H9 (cell line): ENCODE results near the gene CELSR2. TPM values are rescaled to one million over a fixed set of nuclear protein-coding genes. Genes with fewer than 3 reads are reported as not detected.

Experiments
- DNase-seq: peaks from one replicate; pipeline ENCODE4 v3.0.0-alpha.2; 2017
- H2AFZ ChIP-seq: one replicate; pipeline ENCODE4 v1.6.1; 2013; ENCODE audit warnings: mild to moderate bottlenecking, low read length, control low read depth, moderate library complexity
- H2AK5ac ChIP-seq: 2 replicates; pipeline ENCODE4 v1.6.1; 2013; ENCODE audit warnings: low read length, control low read depth, mixed read lengths; ENCODE audit not compliant: insufficient read length
- H2BK120ac ChIP-seq: one replicate; pipeline ENCODE4 v1.6.1; 2013; ENCODE audit warnings: low read depth, mild to moderate bottlenecking, low read length, control low read depth, inconsistent platforms; ENCODE audit not compliant: poor library complexity, severe bottlenecking
- H2BK12ac ChIP-seq: 2 replicates; pipeline ENCODE4 v1.6.1; 2013; ENCODE audit warnings: low read length, control low read depth, mixed read lengths, low read depth; ENCODE audit not compliant: insufficient read length
- H2BK15ac ChIP-seq: 2 replicates; pipeline ENCODE4 v1.6.1; 2013; ENCODE audit warnings: low read depth, low read length, control low read depth
- H2BK20ac ChIP-seq: one replicate; pipeline ENCODE4 v1.6.1; 2013; ENCODE audit warnings: low read depth, mild to moderate bottlenecking, low read length, control low read depth, inconsistent platforms; ENCODE audit not compliant: poor library complexity, severe bottlenecking
- H2BK5ac ChIP-seq: 2 replicates; pipeline ENCODE4 v1.6.1; 2013; ENCODE audit warnings: low read length, control low read depth, mixed read lengths; ENCODE audit not compliant: insufficient read length
- H3K14ac ChIP-seq: 2 replicates; pipeline ENCODE4 v1.6.1; 2013; ENCODE audit warnings: low read length, control low read depth; ENCODE audit not compliant: insufficient read depth
- H3K18ac ChIP-seq: 2 replicates; pipeline ENCODE4 v1.6.1; 2013; ENCODE audit warnings: low read depth, mild to moderate bottlenecking, mixed read lengths, low read length, control low read depth; ENCODE audit not compliant: insufficient read length
- H3K23ac ChIP-seq: 2 replicates; pipeline ENCODE4 v1.6.1; 2013; ENCODE audit warnings: low read length, control low read depth, mixed read lengths, low read depth; ENCODE audit not compliant: insufficient read length
- H3K23me2 ChIP-seq: 2 replicates; pipeline ENCODE4 v1.6.1; 2013; ENCODE audit warnings: low read depth, mild to moderate bottlenecking, mixed read lengths, low read length, control low read depth; ENCODE audit not compliant: insufficient read length, poor library complexity, severe bottlenecking
- H3K27ac ChIP-seq: 2 replicates; pipeline ENCODE4 v1.5.1; 2013; ENCODE audit warnings: low read length, control low read depth, mixed read lengths, low read depth; ENCODE audit not compliant: insufficient read length
- H3K27me3 ChIP-seq: 2 replicates; pipeline ENCODE4 v1.6.1; 2013; ENCODE audit warnings: low read length, control low read depth, inconsistent platforms; ENCODE audit not compliant: insufficient read depth
- H3K4ac ChIP-seq: 2 replicates; pipeline ENCODE4 v1.6.1; 2013; ENCODE audit warnings: low read depth, mild to moderate bottlenecking, control low read depth, inconsistent platforms, low read length, moderate library complexity
- H3K4me1 ChIP-seq: 2 replicates; pipeline ENCODE4 v1.6.1; 2013; ENCODE audit warnings: low read length, control low read depth, inconsistent platforms; ENCODE audit not compliant: insufficient read depth
- H3K4me2 ChIP-seq: 2 replicates; pipeline ENCODE4 v1.6.1; 2013; ENCODE audit warnings: low read length, control low read depth, mixed read lengths; ENCODE audit not compliant: insufficient read length, insufficient read depth
- H3K56ac ChIP-seq: 2 replicates; pipeline ENCODE4 v1.6.1; 2013; ENCODE audit warnings: low read depth, mild to moderate bottlenecking, mixed read lengths, low read length, control low read depth; ENCODE audit not compliant: insufficient read length
- H3K79me1 ChIP-seq: 2 replicates; pipeline ENCODE4 v1.6.1; 2013; ENCODE audit warnings: low read depth, mild to moderate bottlenecking, moderate library complexity, low read length, control low read depth, inconsistent platforms; ENCODE audit not compliant: insufficient read depth, poor library complexity, severe bottlenecking
- H3K79me2 ChIP-seq: 2 replicates; pipeline ENCODE4 v1.6.1; 2013; ENCODE audit warnings: low read length, control low read depth, inconsistent platforms; ENCODE audit not compliant: insufficient read depth
- H3K9ac ChIP-seq: 2 replicates; pipeline ENCODE4 v1.6.1; 2013; ENCODE audit warnings: low read length, control low read depth, mixed read lengths; ENCODE audit not compliant: insufficient read length; ENCODE audit errors: extremely low read depth
- H3K9me3 ChIP-seq: one replicate; pipeline ENCODE4 v1.6.1; 2013; ENCODE audit warnings: low read depth, low read length, inconsistent platforms; ENCODE audit not compliant: control insufficient read depth
- H3T11ph ChIP-seq: one replicate; pipeline ENCODE4 v1.6.1; 2013; ENCODE audit warnings: mild to moderate bottlenecking, low read length, control low read depth, inconsistent platforms
- H4K20me1 ChIP-seq: one replicate; pipeline ENCODE4 v1.6.1; 2013; ENCODE audit not compliant: control insufficient read depth, insufficient read length, insufficient read depth
- H4K5ac ChIP-seq: 2 replicates; pipeline ENCODE4 v1.6.1; 2013; ENCODE audit warnings: low read depth, mild to moderate bottlenecking, mixed read lengths, low read length, control low read depth; ENCODE audit not compliant: insufficient read length
- H4K8ac ChIP-seq: replicated peaks from 2 replicates; pipeline ENCODE4 v1.6.1; 2013; ENCODE audit warnings: low read length, control low read depth, mixed read lengths, low read depth; ENCODE audit not compliant: insufficient read length
- H4K91ac ChIP-seq: 2 replicates; pipeline ENCODE4 v1.6.1; 2013; ENCODE audit warnings: low read depth, mild to moderate bottlenecking, moderate library complexity, mixed read lengths, low read length, control low read depth; ENCODE audit not compliant: insufficient read length
- H3K27ac Mint-ChIP-seq, 3 experiments: 2 replicates in 2 of 3; 3 replicates in 1 of 3; pipeline ENCODE4 v1.8.0; 2020 to 2021; ENCODE audit warnings: mixed read lengths in 3 of 3, mild to moderate bottlenecking in 1 of 3, moderate library complexity in 1 of 3
- H3K27me3 Mint-ChIP-seq: 2 replicates; pipeline ENCODE4 v1.8.0; 2021; ENCODE audit warnings: low read depth, mild to moderate bottlenecking, moderate library complexity, mixed read lengths
- H3K36me3 Mint-ChIP-seq, 3 experiments: 2 replicates in 2 of 3; 3 replicates in 1 of 3; pipeline ENCODE4 v1.8.0; 2020 to 2021; ENCODE audit warnings: low read depth in 3 of 3, mixed read lengths in 3 of 3; ENCODE audit not compliant: insufficient read depth in 1 of 3
- H3K4me1 Mint-ChIP-seq, 2 experiments: 2 replicates each; pipeline ENCODE4 v1.8.0; 2020; ENCODE audit warnings: mixed read lengths in 2 of 2
- H3K4me3 Mint-ChIP-seq, 2 experiments: 2 replicates in 1 of 2; 3 replicates in 1 of 2; pipeline ENCODE4 v1.8.0; 2020 to 2021; ENCODE audit warnings: mild to moderate bottlenecking in 2 of 2, mixed read lengths in 2 of 2, moderate library complexity in 1 of 2
- H3K9me3 Mint-ChIP-seq, 2 experiments: 2 replicates in 1 of 2; 3 replicates in 1 of 2; pipeline ENCODE4 v1.8.0; 2020; ENCODE audit warnings: mild to moderate bottlenecking in 2 of 2, mixed read lengths in 2 of 2, moderate library complexity in 1 of 2
- WGBS: extraction: QIAGEN DNeasy Blood & Tissue Kit; methylation state at CpG from one replicate; pipeline ENCODE4 v1.1.7; 2013; ENCODE audit warnings: missing lambda C conversion rate, low lambda C conversion rate, mixed read lengths; ENCODE audit not compliant: insufficient read length; ENCODE audit errors: extremely low coverage; 5-methylcytosine and 5-hydroxymethylcytosine counted together
- total RNA-seq: library from RNA; stranded (reverse); gene quantifications from 2 replicates; pipeline ENCODE4 v1.2.1, GENCODE V29; 2021
- TF ChIP-seq, protein P1 (sequence below): fragments of 200-600 bp; sonication (generic); conservative IDR thresholded peaks from 3 replicates; pipeline ENCODE4 v1.8.0; 2021; ENCODE audit warnings: antibody characterized with exemption, mild to moderate bottlenecking

Gene CELSR2
- total RNA-seq, 1 experiment from 2014 or later: 29.2 TPM

DNA sequence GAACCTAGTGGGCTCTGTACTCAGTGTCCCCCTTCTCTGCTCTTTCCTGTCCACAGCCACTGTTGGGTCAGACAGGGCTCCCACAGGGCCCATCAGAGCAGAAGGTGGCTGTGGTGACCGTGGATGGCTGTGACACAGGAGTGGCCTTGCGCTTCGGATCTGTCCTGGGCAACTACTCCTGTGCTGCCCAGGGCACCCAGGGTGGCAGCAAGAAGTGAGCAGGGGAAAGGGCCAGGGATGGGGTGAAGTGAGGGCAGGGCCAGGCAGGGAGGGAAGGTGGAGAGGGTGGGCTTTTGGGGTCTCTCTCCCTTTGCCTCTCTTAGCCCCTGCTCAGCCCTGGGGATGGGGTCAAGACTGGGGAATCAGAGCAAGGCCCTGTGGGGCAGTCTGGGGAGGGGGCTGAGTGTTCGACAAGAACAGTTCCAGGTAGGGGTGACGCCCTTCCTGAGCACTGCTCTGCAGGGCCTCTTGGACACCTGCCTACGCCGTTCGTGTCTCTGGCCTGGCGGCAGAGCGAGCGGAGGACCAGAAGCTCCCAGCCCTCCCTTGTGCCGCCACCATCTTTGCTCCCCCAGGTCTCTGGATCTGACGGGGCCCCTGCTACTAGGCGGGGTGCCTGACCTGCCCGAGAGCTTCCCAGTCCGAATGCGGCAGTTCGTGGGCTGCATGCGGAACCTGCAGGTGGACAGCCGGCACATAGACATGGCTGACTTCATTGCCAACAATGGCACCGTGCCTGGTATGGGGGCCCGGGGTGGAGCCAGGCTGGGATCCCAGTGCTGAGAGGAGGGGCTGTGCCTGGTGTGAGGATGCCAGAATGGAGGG, 13.1 kb downstream of the CELSR2 start:
- Histone ChIP-seq H3K14ac (no peak overlapping the region), H3K4me2 (no peak overlapping the region), H3K27me3 (no peaks in the 10 kb centered on the region), H3K4ac (no peak overlapping the region), H3K79me2 (no peaks in the 10 kb centered on the region), H2AFZ (no peak overlapping the region), H3K4me1 (no peaks in the 10 kb centered on the region; the same call in 1 of the 2 replicates), H2BK5ac (no peak overlapping the region), H2BK12ac (no peak overlapping the region), H4K91ac (no peak overlapping the region), H3K9ac (no peak overlapping the region), H3K18ac (no peak overlapping the region), H2BK120ac (no peak overlapping the region), H3K9me3 (no peaks in the 10 kb centered on the region), H4K8ac (no peak overlapping the region), H3K23me2 (no peaks in the 10 kb centered on the region), H3K79me1 (no peaks in the 10 kb centered on the region), H3T11ph (no peak overlapping the region), H4K5ac (no peak overlapping the region), H2BK20ac (no peak overlapping the region), H2BK15ac (no peak overlapping the region), H3K23ac (no peak overlapping the region), H3K27ac (no peak overlapping the region), H2AK5ac (no peak overlapping the region), H3K56ac (no peak overlapping the region), H4K20me1 (no peaks in the 10 kb centered on the region)
- Mint-ChIP-seq H3K36me3 (peaks cover 6 to 38% (median 25%) of the 10 kb centered on the region in 3 experiments; a peak in 6 of 7 replicates), H3K9me3 (no peaks in the 10 kb centered on the region), H3K27ac (peak overlapping the region in 1 of 3 experiments; percentile 83; a peak in 1 of 7 replicates), H3K27me3 (no peaks in the 10 kb centered on the region), H3K4me1 (peaks cover 18 to 32% of the 10 kb centered on the region in 2 experiments), H3K4me3 (no peak overlapping the region)
- no peak for DNase-seq
- TF ChIP-seq, protein P1, sequence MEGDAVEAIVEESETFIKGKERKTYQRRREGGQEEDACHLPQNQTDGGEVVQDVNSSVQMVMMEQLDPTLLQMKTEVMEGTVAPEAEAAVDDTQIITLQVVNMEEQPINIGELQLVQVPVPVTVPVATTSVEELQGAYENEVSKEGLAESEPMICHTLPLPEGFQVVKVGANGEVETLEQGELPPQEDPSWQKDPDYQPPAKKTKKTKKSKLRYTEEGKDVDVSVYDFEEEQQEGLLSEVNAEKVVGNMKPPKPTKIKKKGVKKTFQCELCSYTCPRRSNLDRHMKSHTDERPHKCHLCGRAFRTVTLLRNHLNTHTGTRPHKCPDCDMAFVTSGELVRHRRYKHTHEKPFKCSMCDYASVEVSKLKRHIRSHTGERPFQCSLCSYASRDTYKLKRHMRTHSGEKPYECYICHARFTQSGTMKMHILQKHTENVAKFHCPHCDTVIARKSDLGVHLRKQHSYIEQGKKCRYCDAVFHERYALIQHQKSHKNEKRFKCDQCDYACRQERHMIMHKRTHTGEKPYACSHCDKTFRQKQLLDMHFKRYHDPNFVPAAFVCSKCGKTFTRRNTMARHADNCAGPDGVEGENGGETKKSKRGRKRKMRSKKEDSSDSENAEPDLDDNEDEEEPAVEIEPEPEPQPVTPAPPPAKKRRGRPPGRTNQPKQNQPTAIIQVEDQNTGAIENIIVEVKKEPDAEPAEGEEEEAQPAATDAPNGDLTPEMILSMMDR: no peak
- no CpG with 5 or more reads among the region's 22 CpGs for WGBS
